ENCODE results near the gene TCF19. TPM values are rescaled to one million over a fixed set of nuclear protein-coding genes. Genes with fewer than 3 reads are reported as not detected.
A peak's percentile ranks its signal among the peaks of the same experiment; 100 is the strongest.
"Not testable (repeated sequence)": the region's sequence is repeated elsewhere in the genome, so short reads cannot be mapped to it uniquely, and the experiment has no call there.

TCF19 gene
- total RNA-seq, 2 experiments from 2014 or later, result 122 to 125 TPM

DNA sequence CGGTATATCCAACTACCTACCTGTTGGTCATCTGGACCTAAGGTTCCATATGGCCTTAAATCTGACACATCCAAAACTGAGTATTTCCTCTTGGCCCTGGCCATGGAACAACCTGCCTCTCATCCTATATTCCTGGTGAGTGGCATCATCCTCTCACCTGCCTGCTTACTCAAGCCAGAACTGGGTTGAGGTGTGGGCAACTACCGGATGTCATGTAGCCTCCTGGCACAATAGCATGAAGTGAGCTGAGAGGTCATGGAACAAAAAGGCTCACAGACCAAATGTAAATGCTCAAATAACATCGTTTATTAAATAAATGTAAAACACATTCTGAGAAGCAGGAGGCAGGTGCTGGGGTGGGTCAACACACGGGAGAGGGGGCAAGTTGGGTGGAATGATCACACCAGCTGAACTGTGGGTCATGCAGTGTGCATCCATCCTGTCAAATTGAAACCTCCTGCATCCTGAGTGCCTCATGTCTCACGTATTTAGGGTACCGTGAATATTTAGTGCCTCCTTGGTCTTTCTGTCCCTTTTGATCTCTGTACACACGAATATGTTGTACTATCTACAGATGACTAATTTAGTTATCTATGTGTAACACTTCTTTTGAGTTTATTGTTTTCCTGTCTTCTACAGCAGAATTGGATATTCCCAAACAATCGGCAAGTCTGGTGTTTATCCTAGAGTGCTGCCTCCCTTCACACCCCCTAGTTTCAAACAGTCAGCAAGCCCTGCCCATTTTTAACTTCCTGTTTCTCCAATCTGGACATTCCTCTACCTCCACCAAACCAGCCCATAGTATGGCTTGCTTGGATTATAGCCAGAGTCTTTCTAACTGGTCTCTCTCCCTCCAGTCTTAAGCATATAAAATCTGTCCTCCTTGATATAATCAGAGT lies 20.0 kb downstream of the TCF19 start:
- ChIA-PET POLR2A (interaction anchor here (0.8 kb wide), 1 partner anchor 18 kb away, joined by 3 read pairs; no protein-coding TSS in a partner anchor), CTCF (no interaction called here)
- Mint-ChIP-seq H3K27ac (no peak overlapping the region), H3K9me3 (ENCODE audit: insufficient read depth) (no peaks in the 10 kb centered on the region), H3K36me3 (ENCODE audit: low read depth) (no peaks in the 10 kb centered on the region), H3K4me1 (ENCODE audit: low read depth) (peaks cover 23% of the 10 kb centered on the region), H3K4me3 (no peak overlapping the region), H3K27me3 (ENCODE audit: low read depth) (no peaks in the 10 kb centered on the region)
- no peak for ATAC-seq
- no peak for DNase-seq

DNA sequence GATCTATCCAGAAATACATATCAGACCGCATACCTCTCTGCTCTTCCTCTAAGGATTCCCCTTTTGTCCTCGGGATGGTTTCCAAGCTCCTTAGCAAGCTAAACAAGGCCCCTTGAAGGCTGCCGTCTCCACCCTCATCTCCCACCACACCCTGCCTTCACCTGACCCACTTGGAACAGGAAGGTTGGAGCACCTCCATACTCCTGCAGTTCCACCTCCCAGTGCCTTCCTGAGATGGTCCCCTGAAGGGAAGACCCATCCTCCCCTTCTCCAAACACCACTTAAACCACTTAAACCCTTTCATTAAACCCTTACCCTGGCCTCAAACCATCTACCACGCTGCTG lies 20.6 kb downstream of the TCF19 start:
- Mint-ChIP-seq H3K4me3 (no peak overlapping the region), H3K36me3 (ENCODE audit: low read depth) (no peaks in the 10 kb centered on the region), H3K27me3 (ENCODE audit: low read depth) (no peaks in the 10 kb centered on the region), H3K27ac (no peak overlapping the region), H3K4me1 (ENCODE audit: low read depth) (peaks cover 23% of the 10 kb centered on the region), H3K9me3 (ENCODE audit: insufficient read depth) (no peaks in the 10 kb centered on the region)
- ChIA-PET POLR2A (no interaction called here), CTCF (no interaction called here)
- DNase-seq (no peak), ATAC-seq (no peak)

DNA sequence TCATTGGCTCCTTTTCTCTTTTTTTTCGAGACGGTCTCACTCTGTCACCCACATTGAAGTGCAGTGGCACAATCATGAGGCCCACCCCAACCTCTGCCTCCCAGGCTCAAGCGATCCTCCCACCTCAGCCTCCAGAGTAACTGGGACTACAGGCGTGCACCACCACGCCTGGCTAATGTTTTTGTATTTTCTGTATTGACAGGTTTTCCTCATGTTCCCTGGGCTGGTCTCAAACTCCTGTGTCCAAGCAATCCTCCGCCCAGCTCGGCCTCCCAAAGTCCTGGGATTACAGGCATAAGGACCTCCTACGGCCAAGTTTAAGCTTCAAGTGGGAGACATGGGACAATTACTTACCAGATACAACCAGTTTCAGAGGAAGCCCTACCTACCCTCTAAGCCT lies 21.5 kb downstream of the TCF19 start:
- POLR2A ChIA-PET, result no interaction called here
- CTCF ChIA-PET, result no interaction called here
- no peak overlapping the region for H3K27ac Mint-ChIP-seq

DNA sequence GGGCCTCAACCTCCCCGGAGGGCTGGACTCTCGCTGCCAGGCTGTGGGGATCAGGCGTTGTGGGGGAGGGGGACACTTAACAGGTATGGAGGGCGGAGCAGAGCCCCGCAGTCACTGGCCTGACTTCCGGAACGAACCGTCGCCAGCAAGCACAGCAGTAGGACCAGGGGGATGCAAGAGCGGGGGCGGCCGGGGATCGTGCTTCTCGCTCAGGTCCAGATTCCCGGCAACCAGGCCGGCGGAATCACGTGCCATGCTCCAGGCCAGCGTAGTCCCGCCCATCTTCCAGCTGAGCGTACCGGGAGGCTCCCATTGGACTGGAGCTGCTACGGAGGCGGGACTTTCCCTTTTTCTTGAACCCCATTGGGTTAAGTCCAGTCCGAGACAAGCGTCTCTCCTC lies 22.1 kb downstream of the TCF19 start:
- CTCF ChIA-PET, result interaction anchor here (0.6 kb wide), 1 partner anchor 77 kb away, joined by 5 read pairs; no protein-coding TSS in a partner anchor
- peak; percentile 89 for ATAC-seq
- H3K4me3 Mint-ChIP-seq, result peak overlapping the region; percentile 74
- no peaks in the 10 kb centered on the region for H3K27me3 Mint-ChIP-seq (ENCODE audit: low read depth)
- H3K4me1 Mint-ChIP-seq (ENCODE audit: low read depth), result peaks cover 20% of the 10 kb centered on the region
- POLR2A ChIA-PET, result no interaction called here
- H3K9me3 Mint-ChIP-seq (ENCODE audit: insufficient read depth), result no peaks in the 10 kb centered on the region
- peak overlapping the region; percentile 70 for H3K27ac Mint-ChIP-seq
- peak; percentile 66 for DNase-seq
- H3K36me3 Mint-ChIP-seq (ENCODE audit: low read depth), result no peaks in the 10 kb centered on the region

More for the DNA sequence above, 21.5 kb downstream of the TCF19 start:
- H3K9me3 Mint-ChIP-seq (ENCODE audit: insufficient read depth), result no peaks in the 10 kb centered on the region
- peaks cover 23% of the 10 kb centered on the region for H3K4me1 Mint-ChIP-seq (ENCODE audit: low read depth)
- ATAC-seq (no peak), DNase-seq (no peak)
- H3K4me3 Mint-ChIP-seq, result peak overlapping the region; percentile 74
- H3K36me3 Mint-ChIP-seq (ENCODE audit: low read depth), result no peaks in the 10 kb centered on the region
- H3K27me3 Mint-ChIP-seq (ENCODE audit: low read depth), result no peaks in the 10 kb centered on the region

DNA sequence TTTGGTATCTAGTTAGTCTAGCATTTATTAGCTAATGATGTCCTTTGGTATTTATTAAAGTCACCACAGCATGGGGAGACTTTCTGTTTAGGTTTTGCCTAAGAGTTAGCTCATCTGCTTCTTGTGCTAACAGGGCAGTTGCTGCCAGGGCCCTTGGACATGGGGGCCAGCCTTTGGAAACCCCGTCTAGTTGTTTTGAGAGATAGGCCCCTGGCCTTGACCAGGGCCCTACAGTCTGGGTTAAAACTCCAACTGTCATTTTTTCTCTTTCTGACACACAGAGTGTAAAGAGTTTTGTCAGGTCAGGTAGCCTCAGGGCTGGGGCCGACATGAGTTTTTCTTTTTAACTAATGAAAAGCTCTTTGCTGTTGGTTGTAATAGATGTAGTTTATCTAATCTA lies 24.9 kb downstream of the TCF19 start:
- H3K27ac Mint-ChIP-seq; H3K27me3 Mint-ChIP-seq (ENCODE audit: low read depth); ATAC-seq; DNase-seq; H3K9me3 Mint-ChIP-seq (ENCODE audit: insufficient read depth); H3K4me3 Mint-ChIP-seq; H3K36me3 Mint-ChIP-seq (ENCODE audit: low read depth); POLR2A ChIA-PET: not testable (repeated sequence)
- CTCF ChIA-PET, result interaction anchor here (0.6 to 1.0 kb wide), 3 partner anchors 51 to 190 kb away, joined by 3 to 5 read pairs (median 4); no protein-coding TSS in a partner anchor
- peaks cover 19% of the 10 kb centered on the region for H3K4me1 Mint-ChIP-seq (ENCODE audit: low read depth)

DNA sequence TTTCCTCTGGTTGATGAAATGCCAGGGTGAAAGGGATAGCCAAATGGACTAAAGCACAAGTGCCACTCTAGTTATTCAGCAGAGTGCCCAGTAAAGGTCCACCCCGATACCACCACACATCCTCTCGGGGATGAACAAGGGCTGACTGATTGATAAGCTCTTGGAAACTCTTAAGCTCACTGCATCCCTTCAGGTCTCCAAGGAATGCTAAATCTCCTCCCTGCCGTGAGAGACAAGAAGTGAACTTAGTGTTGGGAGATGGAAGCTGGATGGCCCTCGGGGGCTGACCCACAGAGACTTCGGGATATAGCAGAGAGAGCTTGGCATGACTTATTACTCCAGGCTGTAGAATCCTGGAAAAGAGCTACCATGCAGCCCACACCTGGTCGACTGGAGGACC lies 25.5 kb downstream of the TCF19 start:
- POLR2A ChIA-PET; H3K36me3 Mint-ChIP-seq (ENCODE audit: low read depth); H3K9me3 Mint-ChIP-seq (ENCODE audit: insufficient read depth); H3K27ac Mint-ChIP-seq; DNase-seq; H3K27me3 Mint-ChIP-seq (ENCODE audit: low read depth); H3K4me3 Mint-ChIP-seq; ATAC-seq: not testable (repeated sequence)
- H3K4me1 Mint-ChIP-seq (ENCODE audit: low read depth), result peaks cover 13% of the 10 kb centered on the region
- CTCF ChIA-PET, result interaction anchor here (0.6 to 1.0 kb wide), 4 partner anchors 9 to 190 kb away, joined by 3 to 5 read pairs (median 4); no protein-coding TSS in a partner anchor

DNA sequence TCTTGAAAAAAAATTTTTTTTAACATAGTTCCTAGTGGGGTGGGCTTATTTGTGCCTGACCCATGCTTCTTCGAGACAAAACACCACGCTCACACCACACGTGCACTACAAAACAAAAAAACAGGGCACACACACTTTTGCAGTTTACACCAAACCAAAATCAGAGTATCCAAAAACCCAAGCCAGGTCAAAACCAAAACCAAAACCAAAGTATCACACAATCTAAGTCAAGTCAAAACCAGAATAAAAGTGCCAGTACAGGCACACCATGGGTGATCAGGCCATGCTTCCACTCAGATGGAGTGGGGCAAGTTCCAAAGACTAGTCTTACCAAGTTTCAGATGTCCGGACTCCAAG lies 27.3 kb downstream of the TCF19 start:
- ATAC-seq; H3K27ac Mint-ChIP-seq; POLR2A ChIA-PET; H3K4me1 Mint-ChIP-seq (ENCODE audit: low read depth); H3K4me3 Mint-ChIP-seq; H3K36me3 Mint-ChIP-seq (ENCODE audit: low read depth); DNase-seq; H3K9me3 Mint-ChIP-seq (ENCODE audit: insufficient read depth); CTCF ChIA-PET; H3K27me3 Mint-ChIP-seq (ENCODE audit: low read depth): not testable (repeated sequence)

DNA sequence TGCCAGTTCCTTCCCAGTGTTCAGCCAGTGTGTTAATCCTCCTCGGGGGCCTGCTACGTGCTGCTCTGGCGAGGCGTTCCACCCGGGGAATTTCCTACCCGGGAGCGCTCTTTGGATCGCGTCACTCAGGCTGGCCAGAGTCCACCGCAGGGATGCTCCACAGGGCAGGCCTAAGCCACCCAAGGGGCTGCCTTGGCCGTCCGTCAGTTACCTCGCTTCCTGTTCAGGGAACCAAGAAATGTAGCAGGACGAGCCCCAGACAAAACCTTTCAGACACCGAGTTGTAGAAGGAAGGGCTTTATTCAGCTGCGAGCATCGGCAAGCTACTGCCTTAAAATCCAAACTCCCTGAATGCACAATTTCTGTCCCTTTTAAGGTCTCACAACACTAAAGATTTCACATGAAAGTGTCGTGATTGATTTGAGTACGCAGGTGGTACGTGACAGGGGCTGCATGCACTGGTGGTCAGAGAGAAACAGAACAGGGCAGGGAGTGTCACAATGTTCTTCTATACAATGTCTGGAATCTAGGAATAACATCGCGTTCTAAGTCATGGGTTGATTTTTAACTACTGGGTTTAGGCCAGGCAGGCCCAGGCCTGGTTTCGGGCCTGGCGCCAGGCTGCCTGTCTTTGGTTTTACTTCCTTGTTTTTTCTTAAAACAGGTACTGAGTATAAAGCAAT lies 27.8 kb downstream of the TCF19 start:
- DNase-seq (no peak), ATAC-seq (no peak)
- H3K27me3 Mint-ChIP-seq (ENCODE audit: low read depth), result no peaks in the 10 kb centered on the region
- H3K9me3 Mint-ChIP-seq (ENCODE audit: insufficient read depth), result no peaks in the 10 kb centered on the region
- no peak overlapping the region for H3K27ac Mint-ChIP-seq
- H3K4me3 Mint-ChIP-seq, result no peak overlapping the region
- no peaks in the 10 kb centered on the region for H3K36me3 Mint-ChIP-seq (ENCODE audit: low read depth)
- ChIA-PET POLR2A (no interaction called here), CTCF (interaction anchor here (0.9 kb wide), 1 partner anchor 11 kb away, joined by 3 read pairs; no protein-coding TSS in a partner anchor)
- H3K4me1 Mint-ChIP-seq (ENCODE audit: low read depth), result peaks cover 9% of the 10 kb centered on the region

DNA sequence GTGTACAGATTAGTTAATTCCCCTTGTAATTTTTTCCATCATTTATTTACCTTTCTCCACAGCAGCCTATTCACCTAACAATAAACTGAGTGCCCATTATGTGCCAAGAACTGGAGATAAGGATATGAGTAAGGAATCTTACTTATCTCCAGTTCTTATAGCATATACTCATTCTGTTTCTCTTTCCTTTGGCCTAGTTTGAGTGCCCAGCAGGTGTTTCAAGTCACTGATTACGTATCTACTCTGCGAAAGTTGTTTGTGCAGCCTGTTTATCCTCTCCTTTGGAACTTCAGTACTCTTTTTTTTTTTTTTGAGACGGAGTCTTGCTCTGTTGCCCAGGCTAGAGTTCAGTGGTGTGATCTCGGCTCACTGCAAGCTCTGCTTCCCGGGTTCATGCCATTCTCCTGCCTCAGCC lies 29.4 kb downstream of the TCF19 start:
- Mint-ChIP-seq H3K4me3 (no peak overlapping the region), H3K36me3 (ENCODE audit: low read depth) (no peaks in the 10 kb centered on the region), H3K27ac (no peak overlapping the region), H3K4me1 (ENCODE audit: low read depth) (peaks cover 9% of the 10 kb centered on the region), H3K27me3 (ENCODE audit: low read depth) (no peaks in the 10 kb centered on the region), H3K9me3 (ENCODE audit: insufficient read depth) (no peaks in the 10 kb centered on the region)
- DNase-seq, result no peak
- CTCF ChIA-PET, result interaction anchor here (0.6 to 1.5 kb wide), 2 partner anchors 179 kb away, joined by 3 read pairs; no protein-coding TSS in a partner anchor
- no peak for ATAC-seq
- POLR2A ChIA-PET, result no interaction called here

DNA sequence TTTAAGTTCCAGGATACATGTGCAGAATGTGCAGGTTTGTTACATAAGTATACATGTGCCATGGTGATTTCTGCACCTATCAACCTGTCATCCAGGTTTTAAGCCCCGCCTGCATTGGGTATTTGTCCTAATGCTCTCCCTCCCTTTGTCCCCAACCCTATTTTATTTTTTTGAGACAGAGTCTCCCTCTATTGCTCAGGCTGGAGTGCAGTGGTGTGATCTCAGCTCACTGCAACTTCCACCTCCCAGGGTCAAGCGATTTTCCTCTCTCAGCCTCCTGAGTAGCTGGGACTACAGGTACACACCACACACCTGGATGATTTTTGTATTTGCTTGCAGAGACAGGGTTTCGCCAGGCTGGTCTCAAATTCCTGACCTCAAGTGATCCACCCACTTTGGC lies 30.8 kb downstream of the TCF19 start:
- H3K27ac Mint-ChIP-seq; H3K9me3 Mint-ChIP-seq (ENCODE audit: insufficient read depth); ATAC-seq; H3K27me3 Mint-ChIP-seq (ENCODE audit: low read depth); H3K36me3 Mint-ChIP-seq (ENCODE audit: low read depth); H3K4me1 Mint-ChIP-seq (ENCODE audit: low read depth); POLR2A ChIA-PET; H3K4me3 Mint-ChIP-seq; DNase-seq: not testable (repeated sequence)
- CTCF ChIA-PET, result interaction anchor here (1.5 to 2.4 kb wide), 2 partner anchors 31 to 177 kb away, joined by 3 to 6 read pairs; partner anchors contain the start of gene TCF19

DNA sequence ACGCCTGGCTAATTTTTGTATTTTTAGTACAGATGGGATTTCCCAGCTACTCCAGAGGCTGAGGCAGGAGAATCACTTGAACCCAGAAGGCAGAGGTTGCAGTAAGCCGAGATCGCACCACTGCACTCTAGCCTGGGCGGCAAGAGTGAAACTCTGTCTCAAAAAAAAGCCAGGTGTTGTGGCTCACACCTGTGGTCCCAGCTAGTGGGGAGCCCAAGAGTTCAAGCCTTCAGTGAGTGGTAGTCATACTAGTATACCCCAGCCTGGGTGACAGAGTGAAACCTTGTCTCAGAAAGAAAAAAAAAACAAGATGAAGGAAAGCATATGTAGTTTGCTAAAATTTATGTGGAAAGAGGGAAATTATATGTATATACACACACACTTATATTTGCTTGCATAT lies 32.1 kb downstream of the TCF19 start:
- ATAC-seq (no peak), DNase-seq (no peak)
- H3K27ac Mint-ChIP-seq, result no peak overlapping the region
- H3K36me3 Mint-ChIP-seq (ENCODE audit: low read depth), result peaks cover 2% of the 10 kb centered on the region
- no peaks in the 10 kb centered on the region for H3K9me3 Mint-ChIP-seq (ENCODE audit: insufficient read depth)
- H3K4me3 Mint-ChIP-seq, result no peak overlapping the region
- ChIA-PET CTCF (interaction anchor here (0.9 to 2.4 kb wide), 2 partner anchors 32 to 176 kb away, joined by 4 to 6 read pairs; partner anchors contain the start of gene TCF19), POLR2A (no interaction called here)
- no peaks in the 10 kb centered on the region for H3K27me3 Mint-ChIP-seq (ENCODE audit: low read depth)
- peaks cover 11% of the 10 kb centered on the region for H3K4me1 Mint-ChIP-seq (ENCODE audit: low read depth)

All from activated CD8-positive, alpha-beta T cell treated with anti-CD3 and anti-CD28 coated beads, Interleukin-2, amount 10 ng/mL, durations not matched to agents 7 days and 5 days (primary cell).